OCI-LY7 (cell line): ENCODE results near the gene NPC2.

Source experiments
- EZH2phosphoT487 ChIP-seq: fragments of 200-600 bp; sonication (generic); IDR thresholded peaks from 2 replicates; pipeline ENCODE4 v1.6.1; 2018; ENCODE audit warnings: low read depth, borderline replicate concordance, mild to moderate bottlenecking, mixed run types, antibody characterized with exemption, low read length, moderate library complexity, mixed read lengths
- TF ChIP-seq, protein P1 (sequence below): fragments of 200-600 bp; sonication (generic); conservative IDR thresholded peaks from 2 replicates; pipeline ENCODE4 v1.5.1; 2014; ENCODE audit warnings: mild to moderate bottlenecking, antibody characterized with exemption, low read length, moderate library complexity, mixed read lengths

DNA sequence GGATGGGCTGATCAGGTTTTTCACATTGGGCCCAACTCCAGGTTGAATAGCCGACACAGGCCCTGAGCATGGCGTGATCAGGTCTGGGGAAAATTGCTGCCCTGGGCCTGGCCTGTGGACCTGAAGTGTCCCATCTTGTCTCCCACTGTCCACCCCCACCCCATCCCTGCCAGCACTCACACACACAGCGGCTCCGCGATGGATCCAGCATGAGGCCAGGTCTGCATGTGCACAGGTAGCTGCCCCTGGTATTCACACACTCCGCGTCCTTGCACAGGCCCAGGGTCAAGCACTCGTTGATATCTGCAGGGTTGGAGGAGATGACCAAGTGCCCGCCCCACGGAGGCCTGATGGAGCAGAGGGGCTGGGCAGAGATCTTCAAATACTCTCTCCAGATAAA lies 39.1 kb upstream of the NPC2 start:
- TF ChIP-seq, protein P1, sequence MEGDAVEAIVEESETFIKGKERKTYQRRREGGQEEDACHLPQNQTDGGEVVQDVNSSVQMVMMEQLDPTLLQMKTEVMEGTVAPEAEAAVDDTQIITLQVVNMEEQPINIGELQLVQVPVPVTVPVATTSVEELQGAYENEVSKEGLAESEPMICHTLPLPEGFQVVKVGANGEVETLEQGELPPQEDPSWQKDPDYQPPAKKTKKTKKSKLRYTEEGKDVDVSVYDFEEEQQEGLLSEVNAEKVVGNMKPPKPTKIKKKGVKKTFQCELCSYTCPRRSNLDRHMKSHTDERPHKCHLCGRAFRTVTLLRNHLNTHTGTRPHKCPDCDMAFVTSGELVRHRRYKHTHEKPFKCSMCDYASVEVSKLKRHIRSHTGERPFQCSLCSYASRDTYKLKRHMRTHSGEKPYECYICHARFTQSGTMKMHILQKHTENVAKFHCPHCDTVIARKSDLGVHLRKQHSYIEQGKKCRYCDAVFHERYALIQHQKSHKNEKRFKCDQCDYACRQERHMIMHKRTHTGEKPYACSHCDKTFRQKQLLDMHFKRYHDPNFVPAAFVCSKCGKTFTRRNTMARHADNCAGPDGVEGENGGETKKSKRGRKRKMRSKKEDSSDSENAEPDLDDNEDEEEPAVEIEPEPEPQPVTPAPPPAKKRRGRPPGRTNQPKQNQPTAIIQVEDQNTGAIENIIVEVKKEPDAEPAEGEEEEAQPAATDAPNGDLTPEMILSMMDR = no peak
- no peak for TF ChIP-seq EZH2phosphoT487
